ENCODE results near the gene MYOM1. TPM values are rescaled to one million over a fixed set of nuclear protein-coding genes. Genes with fewer than 3 reads are reported as not detected.

MYOM1 gene
- total RNA-seq, 1 donor from 2014 or later = 661 TPM

GRCh38 chr18:3099327-3099726 is 120.4 kb downstream of the MYOM1 start:
- Histone ChIP-seq H3K27me3 (ENCODE audit: control insufficient read depth in 3 of 3, insufficient read depth in 3 of 3, low read length in 3 of 3) (no peaks in the 10 kb centered on the region), H3K4me1 (ENCODE audit: control insufficient read depth in 3 of 3, insufficient read depth in 3 of 3, low read length in 3 of 3) (peaks cover 0 to 4% (median 0%) of the 10 kb centered on the region in 3 donors), H3K9me3 (ENCODE audit: control insufficient read depth in 3 of 3, low read length in 3 of 3) (no peaks in the 10 kb centered on the region), H3K9ac (ENCODE audit: low read depth in 1 of 3, low read length in 3 of 3) (no peak overlapping the region), H3K36me3 (ENCODE audit: control insufficient read depth in 3 of 3, insufficient read depth in 3 of 3, low read length in 3 of 3) (peaks cover 46 to 67% (median 62%) of the 10 kb centered on the region in 3 donors), H3K4me3 (ENCODE audit: low read length in 3 of 3) (no peak overlapping the region), H3K27ac (ENCODE audit: low read depth, low read length) (no peak overlapping the region)

- Histone ChIP-seq H3K9me3 (ENCODE audit: control insufficient read depth in 3 of 3, low read length in 3 of 3) (no peaks in the 10 kb centered on the region), H3K27me3 (ENCODE audit: control insufficient read depth in 3 of 3, insufficient read depth in 3 of 3, low read length in 3 of 3) (no peaks in the 10 kb centered on the region), H3K36me3 (ENCODE audit: control insufficient read depth in 3 of 3, insufficient read depth in 3 of 3, low read length in 3 of 3) (peaks cover 48 to 77% (median 69%) of the 10 kb centered on the region in 3 donors), H3K4me3 (ENCODE audit: low read length in 3 of 3) (no peak overlapping the region), H3K27ac (ENCODE audit: low read depth, low read length) (no peak overlapping the region), H3K4me1 (ENCODE audit: control insufficient read depth in 3 of 3, insufficient read depth in 3 of 3, low read length in 3 of 3) (peaks cover 0 to 4% (median 0%) of the 10 kb centered on the region in 3 donors), H3K9ac (ENCODE audit: low read depth in 1 of 3, low read length in 3 of 3) (no peak overlapping the region)
These were observed 122.7 kb downstream of the MYOM1 start for GRCh38 chr18:3097082-3097481.

DNA sequence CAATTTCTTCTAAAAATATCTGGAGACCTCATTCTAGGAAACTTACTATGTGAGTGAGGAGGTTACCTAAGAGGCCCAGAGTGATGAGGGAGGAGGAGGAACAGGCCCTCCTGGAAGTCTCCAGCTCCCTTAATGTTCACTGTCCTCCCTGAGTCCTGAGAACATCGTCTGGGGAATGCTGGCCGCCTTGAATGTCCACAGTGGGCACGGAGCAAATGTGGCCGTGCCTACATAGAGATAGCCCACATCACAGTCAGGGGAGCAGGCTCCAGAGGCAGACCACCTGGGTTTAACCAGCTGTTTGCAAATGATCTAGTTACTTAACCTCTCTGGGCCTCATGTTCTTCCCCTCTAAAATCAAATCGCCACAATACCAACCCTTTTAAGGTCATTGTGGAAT is 123.8 kb downstream of the MYOM1 start:
- H3K9me3 ChIP-seq (ENCODE audit: control insufficient read depth in 3 of 3, low read length in 3 of 3) = no peaks in the 10 kb centered on the region
- H3K27me3 ChIP-seq (ENCODE audit: control insufficient read depth in 3 of 3, insufficient read depth in 3 of 3, low read length in 3 of 3) = no peaks in the 10 kb centered on the region
- H3K9ac ChIP-seq (ENCODE audit: low read depth in 1 of 3, low read length in 3 of 3) = no peak overlapping the region
- H3K36me3 ChIP-seq (ENCODE audit: control insufficient read depth in 3 of 3, insufficient read depth in 3 of 3, low read length in 3 of 3) = peaks cover 44 to 69% (median 61%) of the 10 kb centered on the region in 3 donors
- H3K27ac ChIP-seq (ENCODE audit: low read depth, low read length) = no peak overlapping the region
- H3K4me3 ChIP-seq (ENCODE audit: low read length in 3 of 3) = no peak overlapping the region
- peaks cover 0 to 4% (median 0%) of the 10 kb centered on the region in 3 donors for H3K4me1 ChIP-seq (ENCODE audit: control insufficient read depth in 3 of 3, insufficient read depth in 3 of 3, low read length in 3 of 3)

DNA sequence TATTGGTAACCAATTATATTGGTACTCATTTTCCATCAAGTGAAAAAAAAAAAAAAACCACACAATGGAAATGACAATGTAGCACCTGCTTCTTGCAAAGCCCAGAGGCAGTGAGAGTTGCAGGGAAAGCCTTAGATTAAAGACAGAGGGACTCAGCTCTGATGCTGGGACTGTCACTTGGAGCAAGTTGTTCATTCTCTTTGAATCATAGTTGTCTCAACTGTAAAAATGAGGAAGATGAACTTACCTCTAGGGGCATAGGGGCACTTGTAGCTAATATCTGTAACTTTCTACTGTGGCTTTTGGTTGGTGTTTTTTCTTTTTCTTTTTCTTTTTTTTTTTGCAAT is 125.5 kb downstream of the MYOM1 start:
- H3K27ac ChIP-seq (ENCODE audit: low read depth, low read length) = no peak overlapping the region
- no peaks in the 10 kb centered on the region for H3K27me3 ChIP-seq (ENCODE audit: control insufficient read depth in 3 of 3, insufficient read depth in 3 of 3, low read length in 3 of 3)
- H3K4me3 ChIP-seq (ENCODE audit: low read length in 3 of 3) = no peak overlapping the region
- H3K9ac ChIP-seq (ENCODE audit: low read depth in 1 of 3, low read length in 3 of 3) = no peak overlapping the region
- peaks cover 0 to 4% (median 0%) of the 10 kb centered on the region in 3 donors for H3K4me1 ChIP-seq (ENCODE audit: control insufficient read depth in 3 of 3, insufficient read depth in 3 of 3, low read length in 3 of 3)
- no peaks in the 10 kb centered on the region for H3K9me3 ChIP-seq (ENCODE audit: control insufficient read depth in 3 of 3, low read length in 3 of 3)
- H3K36me3 ChIP-seq (ENCODE audit: control insufficient read depth in 3 of 3, insufficient read depth in 3 of 3, low read length in 3 of 3) = peaks cover 36 to 66% (median 56%) of the 10 kb centered on the region in 3 donors

DNA sequence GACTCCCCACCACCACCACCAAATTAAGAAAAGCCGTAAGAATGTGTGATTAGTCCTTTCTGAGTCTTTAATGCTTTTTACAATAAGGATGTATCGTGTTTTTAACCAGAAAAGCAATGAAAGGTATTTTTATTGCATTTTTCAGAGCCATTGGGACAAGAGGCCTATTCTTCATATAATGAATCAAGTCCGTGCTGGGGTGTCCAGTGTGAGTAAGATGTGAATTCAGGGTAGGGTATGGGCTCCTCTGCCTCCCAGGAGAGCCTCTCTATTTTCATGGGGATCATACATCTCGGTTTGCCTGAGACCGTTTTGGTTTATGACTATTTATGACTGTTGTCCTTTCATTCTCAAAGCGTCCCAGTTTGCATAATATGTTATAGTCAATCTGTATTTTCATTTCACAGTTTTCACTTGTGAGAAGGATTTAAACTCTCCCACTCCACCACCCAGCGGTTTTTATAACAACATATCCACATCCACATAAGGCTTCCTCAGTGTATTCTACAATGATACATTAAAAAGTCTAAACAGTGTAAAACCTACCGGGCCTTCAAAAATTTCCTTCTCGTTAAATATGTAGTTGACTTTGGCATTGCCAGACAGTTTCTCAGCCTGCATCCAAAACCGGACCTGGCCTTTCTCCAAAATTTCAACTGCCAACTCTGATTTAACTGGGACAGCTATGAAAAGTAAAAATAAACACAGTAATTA is 126.0 kb downstream of the MYOM1 start:
- Histone ChIP-seq H3K4me1 (ENCODE audit: control insufficient read depth in 3 of 3, insufficient read depth in 3 of 3, low read length in 3 of 3) (peaks cover 0 to 4% (median 0%) of the 10 kb centered on the region in 3 donors), H3K36me3 (ENCODE audit: control insufficient read depth in 3 of 3, insufficient read depth in 3 of 3, low read length in 3 of 3) (peaks cover 32 to 64% (median 51%) of the 10 kb centered on the region in 3 donors), H3K27ac (ENCODE audit: low read depth, low read length) (no peak overlapping the region), H3K9ac (ENCODE audit: low read depth in 1 of 3, low read length in 3 of 3) (no peak overlapping the region), H3K4me3 (ENCODE audit: low read length in 3 of 3) (no peak overlapping the region), H3K27me3 (ENCODE audit: control insufficient read depth in 3 of 3, insufficient read depth in 3 of 3, low read length in 3 of 3) (no peaks in the 10 kb centered on the region), H3K9me3 (ENCODE audit: control insufficient read depth in 3 of 3, low read length in 3 of 3) (no peaks in the 10 kb centered on the region)

DNA sequence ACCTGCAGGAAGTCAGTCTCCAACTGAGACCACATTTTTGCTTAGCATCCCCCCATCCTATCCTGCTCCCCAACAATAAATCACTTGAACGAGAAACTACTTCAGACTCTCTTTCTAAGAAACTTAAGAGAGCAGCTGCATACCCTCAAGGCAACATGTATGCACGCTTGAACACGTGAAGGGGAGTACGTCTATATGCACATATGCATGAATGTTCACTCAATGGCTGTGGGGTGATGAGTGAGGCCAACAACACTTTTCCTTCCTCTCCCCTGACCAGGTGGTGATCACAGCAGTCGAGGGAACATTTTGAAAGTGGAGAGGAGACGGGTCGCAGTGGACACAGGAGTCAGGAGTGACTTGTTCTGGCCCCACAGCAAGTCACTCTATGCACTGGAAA is 127.0 kb downstream of the MYOM1 start:
- Histone ChIP-seq H3K27ac (ENCODE audit: low read depth, low read length) (no peak overlapping the region), H3K9ac (ENCODE audit: low read depth in 1 of 3, low read length in 3 of 3) (no peak overlapping the region), H3K4me1 (ENCODE audit: control insufficient read depth in 3 of 3, insufficient read depth in 3 of 3, low read length in 3 of 3) (peaks cover 0 to 4% (median 2%) of the 10 kb centered on the region in 3 donors), H3K9me3 (ENCODE audit: control insufficient read depth in 3 of 3, low read length in 3 of 3) (no peaks in the 10 kb centered on the region), H3K4me3 (ENCODE audit: low read length in 3 of 3) (no peak overlapping the region), H3K27me3 (ENCODE audit: control insufficient read depth in 3 of 3, insufficient read depth in 3 of 3, low read length in 3 of 3) (no peaks in the 10 kb centered on the region), H3K36me3 (ENCODE audit: control insufficient read depth in 3 of 3, insufficient read depth in 3 of 3, low read length in 3 of 3) (peaks cover 33 to 68% (median 53%) of the 10 kb centered on the region in 3 donors)

DNA sequence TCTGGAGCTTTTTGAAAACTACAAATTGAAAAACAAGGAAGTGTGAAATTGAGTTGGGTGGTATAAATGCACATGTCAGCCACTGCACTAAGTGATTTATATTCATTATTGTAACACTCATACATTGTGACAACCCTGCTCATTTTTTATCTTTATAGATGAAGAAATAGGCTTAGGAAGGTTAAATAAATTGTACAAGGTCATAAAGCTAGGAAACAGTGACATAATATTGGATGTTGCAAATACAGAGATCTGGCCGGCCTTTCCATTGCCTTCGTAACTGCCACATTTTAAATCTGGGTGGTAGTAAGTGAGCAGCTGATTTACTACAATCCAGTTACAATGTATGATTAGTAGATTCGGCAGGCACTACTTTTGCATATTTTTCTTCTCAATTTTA is 130.2 kb downstream of the MYOM1 start:
- Histone ChIP-seq H3K4me1 (ENCODE audit: control insufficient read depth in 3 of 3, insufficient read depth in 3 of 3, low read length in 3 of 3) (peaks cover 0 to 2% (median 0%) of the 10 kb centered on the region in 3 donors), H3K9me3 (ENCODE audit: control insufficient read depth in 3 of 3, low read length in 3 of 3) (no peaks in the 10 kb centered on the region), H3K4me3 (ENCODE audit: low read length in 3 of 3) (no peak overlapping the region), H3K27ac (ENCODE audit: low read depth, low read length) (no peak overlapping the region), H3K36me3 (ENCODE audit: control insufficient read depth in 3 of 3, insufficient read depth in 3 of 3, low read length in 3 of 3) (peaks cover 38 to 73% (median 55%) of the 10 kb centered on the region in 3 donors), H3K27me3 (ENCODE audit: control insufficient read depth in 3 of 3, insufficient read depth in 3 of 3, low read length in 3 of 3) (no peaks in the 10 kb centered on the region), H3K9ac (ENCODE audit: low read depth in 1 of 3, low read length in 3 of 3) (no peak overlapping the region)

DNA sequence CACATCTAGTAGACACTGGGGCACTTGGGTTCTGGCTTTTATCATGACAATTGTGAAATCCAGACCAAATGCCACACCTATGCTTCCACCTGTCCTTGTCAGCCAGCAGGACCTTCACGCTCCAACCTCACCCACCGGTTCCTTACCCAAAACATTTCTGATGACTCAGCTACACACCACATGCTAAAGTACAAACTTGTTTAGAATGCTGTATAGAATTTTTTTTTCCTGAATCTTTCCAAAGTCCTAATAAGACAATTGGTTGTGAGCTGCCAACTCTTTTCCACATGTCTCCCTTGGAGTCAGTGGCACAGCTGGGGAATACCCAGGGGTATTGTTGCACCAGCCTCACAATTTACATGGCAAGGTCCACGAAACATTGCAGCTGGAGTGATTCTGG is 131.3 kb downstream of the MYOM1 start:
- peaks cover 46 to 76% (median 59%) of the 10 kb centered on the region in 3 donors for H3K36me3 ChIP-seq (ENCODE audit: control insufficient read depth in 3 of 3, insufficient read depth in 3 of 3, low read length in 3 of 3)
- H3K4me1 ChIP-seq (ENCODE audit: control insufficient read depth in 3 of 3, insufficient read depth in 3 of 3, low read length in 3 of 3) = peaks cover 0 to 2% (median 0%) of the 10 kb centered on the region in 3 donors
- no peaks in the 10 kb centered on the region for H3K9me3 ChIP-seq (ENCODE audit: control insufficient read depth in 3 of 3, low read length in 3 of 3)
- H3K9ac ChIP-seq (ENCODE audit: low read depth in 1 of 3, low read length in 3 of 3) = no peak overlapping the region
- no peak overlapping the region for H3K27ac ChIP-seq (ENCODE audit: low read depth, low read length)
- H3K27me3 ChIP-seq (ENCODE audit: control insufficient read depth in 3 of 3, insufficient read depth in 3 of 3, low read length in 3 of 3) = no peaks in the 10 kb centered on the region
- no peak overlapping the region for H3K4me3 ChIP-seq (ENCODE audit: low read length in 3 of 3)

- Histone ChIP-seq H3K9ac (ENCODE audit: low read depth in 1 of 3, low read length in 3 of 3) (no peak overlapping the region), H3K4me3 (ENCODE audit: low read length in 3 of 3) (no peak overlapping the region), H3K27me3 (ENCODE audit: control insufficient read depth in 3 of 3, insufficient read depth in 3 of 3, low read length in 3 of 3) (no peaks in the 10 kb centered on the region), H3K36me3 (ENCODE audit: control insufficient read depth in 3 of 3, insufficient read depth in 3 of 3, low read length in 3 of 3) (peaks cover 50 to 79% (median 61%) of the 10 kb centered on the region in 3 donors), H3K9me3 (ENCODE audit: control insufficient read depth in 3 of 3, low read length in 3 of 3) (no peaks in the 10 kb centered on the region), H3K4me1 (ENCODE audit: control insufficient read depth in 3 of 3, insufficient read depth in 3 of 3, low read length in 3 of 3) (peaks cover 0 to 2% (median 0%) of the 10 kb centered on the region in 3 donors), H3K27ac (ENCODE audit: low read depth, low read length) (no peak overlapping the region)
These were observed 132.9 kb downstream of the MYOM1 start for GRCh38 chr18:3086871-3087270.

- no peak overlapping the region for H3K9ac ChIP-seq (ENCODE audit: low read depth in 1 of 3, low read length in 3 of 3)
- H3K36me3 ChIP-seq (ENCODE audit: control insufficient read depth in 3 of 3, insufficient read depth in 3 of 3, low read length in 3 of 3) = peaks cover 56 to 86% (median 61%) of the 10 kb centered on the region in 3 donors
- peaks cover 0 to 2% (median 0%) of the 10 kb centered on the region in 3 donors for H3K4me1 ChIP-seq (ENCODE audit: control insufficient read depth in 3 of 3, insufficient read depth in 3 of 3, low read length in 3 of 3)
- no peaks in the 10 kb centered on the region for H3K9me3 ChIP-seq (ENCODE audit: control insufficient read depth in 3 of 3, low read length in 3 of 3)
- no peak overlapping the region for H3K27ac ChIP-seq (ENCODE audit: low read depth, low read length)
- no peak overlapping the region for H3K4me3 ChIP-seq (ENCODE audit: low read length in 3 of 3)
- no peaks in the 10 kb centered on the region for H3K27me3 ChIP-seq (ENCODE audit: control insufficient read depth in 3 of 3, insufficient read depth in 3 of 3, low read length in 3 of 3)
These were observed 134.2 kb downstream of the MYOM1 start for GRCh38 chr18:3085612-3086011.
